H9 (cell line): ENCODE measurements around the gene SLC2A4. TPM values are rescaled to one million over a fixed set of nuclear protein-coding genes. Genes with fewer than 3 reads are reported as not detected.

ENCODE experiments used
- DNase-seq: peaks from one replicate; pipeline ENCODE4 v3.0.0-alpha.2; 2017
- H2AFZ ChIP-seq: one replicate; pipeline ENCODE4 v1.6.1; 2013; ENCODE audit warnings: mild to moderate bottlenecking, low read length, control low read depth, moderate library complexity
- H2AK5ac ChIP-seq: 2 replicates; pipeline ENCODE4 v1.6.1; 2013; ENCODE audit warnings: low read length, control low read depth, mixed read lengths; ENCODE audit not compliant: insufficient read length
- H2BK120ac ChIP-seq: one replicate; pipeline ENCODE4 v1.6.1; 2013; ENCODE audit warnings: low read depth, mild to moderate bottlenecking, low read length, control low read depth, inconsistent platforms; ENCODE audit not compliant: poor library complexity, severe bottlenecking
- H2BK12ac ChIP-seq: 2 replicates; pipeline ENCODE4 v1.6.1; 2013; ENCODE audit warnings: low read length, control low read depth, mixed read lengths, low read depth; ENCODE audit not compliant: insufficient read length
- H2BK15ac ChIP-seq: 2 replicates; pipeline ENCODE4 v1.6.1; 2013; ENCODE audit warnings: low read depth, low read length, control low read depth
- H2BK20ac ChIP-seq: one replicate; pipeline ENCODE4 v1.6.1; 2013; ENCODE audit warnings: low read depth, mild to moderate bottlenecking, low read length, control low read depth, inconsistent platforms; ENCODE audit not compliant: poor library complexity, severe bottlenecking
- H2BK5ac ChIP-seq: 2 replicates; pipeline ENCODE4 v1.6.1; 2013; ENCODE audit warnings: low read length, control low read depth, mixed read lengths; ENCODE audit not compliant: insufficient read length
- H3K14ac ChIP-seq: 2 replicates; pipeline ENCODE4 v1.6.1; 2013; ENCODE audit warnings: low read length, control low read depth; ENCODE audit not compliant: insufficient read depth
- H3K18ac ChIP-seq: 2 replicates; pipeline ENCODE4 v1.6.1; 2013; ENCODE audit warnings: low read depth, mild to moderate bottlenecking, mixed read lengths, low read length, control low read depth; ENCODE audit not compliant: insufficient read length
- H3K23ac ChIP-seq: 2 replicates; pipeline ENCODE4 v1.6.1; 2013; ENCODE audit warnings: low read length, control low read depth, mixed read lengths, low read depth; ENCODE audit not compliant: insufficient read length
- H3K23me2 ChIP-seq: 2 replicates; pipeline ENCODE4 v1.6.1; 2013; ENCODE audit warnings: low read depth, mild to moderate bottlenecking, mixed read lengths, low read length, control low read depth; ENCODE audit not compliant: insufficient read length, poor library complexity, severe bottlenecking
- H3K27ac ChIP-seq: 2 replicates; pipeline ENCODE4 v1.5.1; 2013; ENCODE audit warnings: low read length, control low read depth, mixed read lengths, low read depth; ENCODE audit not compliant: insufficient read length
- H3K27me3 ChIP-seq: 2 replicates; pipeline ENCODE4 v1.6.1; 2013; ENCODE audit warnings: low read length, control low read depth, inconsistent platforms; ENCODE audit not compliant: insufficient read depth
- H3K4ac ChIP-seq: 2 replicates; pipeline ENCODE4 v1.6.1; 2013; ENCODE audit warnings: low read depth, mild to moderate bottlenecking, control low read depth, inconsistent platforms, low read length, moderate library complexity
- H3K4me1 ChIP-seq: 2 replicates; pipeline ENCODE4 v1.6.1; 2013; ENCODE audit warnings: low read length, control low read depth, inconsistent platforms; ENCODE audit not compliant: insufficient read depth
- H3K4me2 ChIP-seq: 2 replicates; pipeline ENCODE4 v1.6.1; 2013; ENCODE audit warnings: low read length, control low read depth, mixed read lengths; ENCODE audit not compliant: insufficient read length, insufficient read depth
- H3K56ac ChIP-seq: 2 replicates; pipeline ENCODE4 v1.6.1; 2013; ENCODE audit warnings: low read depth, mild to moderate bottlenecking, mixed read lengths, low read length, control low read depth; ENCODE audit not compliant: insufficient read length
- H3K79me1 ChIP-seq: 2 replicates; pipeline ENCODE4 v1.6.1; 2013; ENCODE audit warnings: low read depth, mild to moderate bottlenecking, moderate library complexity, low read length, control low read depth, inconsistent platforms; ENCODE audit not compliant: insufficient read depth, poor library complexity, severe bottlenecking
- H3K79me2 ChIP-seq: 2 replicates; pipeline ENCODE4 v1.6.1; 2013; ENCODE audit warnings: low read length, control low read depth, inconsistent platforms; ENCODE audit not compliant: insufficient read depth
- H3K9ac ChIP-seq: 2 replicates; pipeline ENCODE4 v1.6.1; 2013; ENCODE audit warnings: low read length, control low read depth, mixed read lengths; ENCODE audit not compliant: insufficient read length; ENCODE audit errors: extremely low read depth
- H3K9me3 ChIP-seq: one replicate; pipeline ENCODE4 v1.6.1; 2013; ENCODE audit warnings: low read depth, low read length, inconsistent platforms; ENCODE audit not compliant: control insufficient read depth
- H3T11ph ChIP-seq: one replicate; pipeline ENCODE4 v1.6.1; 2013; ENCODE audit warnings: mild to moderate bottlenecking, low read length, control low read depth, inconsistent platforms
- H4K20me1 ChIP-seq: one replicate; pipeline ENCODE4 v1.6.1; 2013; ENCODE audit not compliant: control insufficient read depth, insufficient read length, insufficient read depth
- H4K5ac ChIP-seq: 2 replicates; pipeline ENCODE4 v1.6.1; 2013; ENCODE audit warnings: low read depth, mild to moderate bottlenecking, mixed read lengths, low read length, control low read depth; ENCODE audit not compliant: insufficient read length
- H4K8ac ChIP-seq: replicated peaks from 2 replicates; pipeline ENCODE4 v1.6.1; 2013; ENCODE audit warnings: low read length, control low read depth, mixed read lengths, low read depth; ENCODE audit not compliant: insufficient read length
- H4K91ac ChIP-seq: 2 replicates; pipeline ENCODE4 v1.6.1; 2013; ENCODE audit warnings: low read depth, mild to moderate bottlenecking, moderate library complexity, mixed read lengths, low read length, control low read depth; ENCODE audit not compliant: insufficient read length
- H3K27ac Mint-ChIP-seq, 3 experiments: 2 replicates in 2 of 3; 3 replicates in 1 of 3; pipeline ENCODE4 v1.8.0; 2020 to 2021; ENCODE audit warnings: mixed read lengths in 3 of 3, mild to moderate bottlenecking in 1 of 3, moderate library complexity in 1 of 3
- H3K27me3 Mint-ChIP-seq: 2 replicates; pipeline ENCODE4 v1.8.0; 2021; ENCODE audit warnings: low read depth, mild to moderate bottlenecking, moderate library complexity, mixed read lengths
- H3K36me3 Mint-ChIP-seq, 3 experiments: 2 replicates in 2 of 3; 3 replicates in 1 of 3; pipeline ENCODE4 v1.8.0; 2020 to 2021; ENCODE audit warnings: low read depth in 3 of 3, mixed read lengths in 3 of 3; ENCODE audit not compliant: insufficient read depth in 1 of 3
- H3K4me1 Mint-ChIP-seq, 2 experiments: 2 replicates each; pipeline ENCODE4 v1.8.0; 2020; ENCODE audit warnings: mixed read lengths in 2 of 2
- H3K4me3 Mint-ChIP-seq, 2 experiments: 2 replicates in 1 of 2; 3 replicates in 1 of 2; pipeline ENCODE4 v1.8.0; 2020 to 2021; ENCODE audit warnings: mild to moderate bottlenecking in 2 of 2, mixed read lengths in 2 of 2, moderate library complexity in 1 of 2
- H3K9me3 Mint-ChIP-seq, 2 experiments: 2 replicates in 1 of 2; 3 replicates in 1 of 2; pipeline ENCODE4 v1.8.0; 2020; ENCODE audit warnings: mild to moderate bottlenecking in 2 of 2, mixed read lengths in 2 of 2, moderate library complexity in 1 of 2
- WGBS: extraction: QIAGEN DNeasy Blood & Tissue Kit; methylation state at CpG from one replicate; pipeline ENCODE4 v1.1.7; 2013; ENCODE audit warnings: missing lambda C conversion rate, low lambda C conversion rate, mixed read lengths; ENCODE audit not compliant: insufficient read length; ENCODE audit errors: extremely low coverage; 5-methylcytosine and 5-hydroxymethylcytosine counted together
- total RNA-seq: library from RNA; stranded (reverse); gene quantifications from 2 replicates; pipeline ENCODE4 v1.2.1, GENCODE V29; 2021
- TF ChIP-seq, protein P1 (sequence below): fragments of 200-600 bp; sonication (generic); conservative IDR thresholded peaks from 3 replicates; pipeline ENCODE4 v1.8.0; 2021; ENCODE audit warnings: antibody characterized with exemption, mild to moderate bottlenecking

SLC2A4 gene
- total RNA-seq, 1 experiment from 2014 or later = 4.4 TPM

- no peak overlapping the region for H4K5ac ChIP-seq
- peaks cover 60% of the 10 kb centered on the region for H3K27me3 Mint-ChIP-seq
- peaks cover 2% of the 10 kb centered on the region for H3K27me3 ChIP-seq
- no peak overlapping the region for H3T11ph ChIP-seq
- peaks cover 4% of the 10 kb centered on the region; the same call in 1 of the 2 replicates for H3K4me1 ChIP-seq
- H3K4me2 ChIP-seq = peak overlapping the region; percentile 49
- WGBS = no CpG with 5 or more reads among the region's 11 CpGs
- H2AK5ac ChIP-seq = no peak overlapping the region
- peaks cover 3% of the 10 kb centered on the region in 2 experiments; a peak in 3 of 5 replicates for H3K9me3 Mint-ChIP-seq
- no peak overlapping the region for H2BK5ac ChIP-seq
- no peak overlapping the region for H2BK20ac ChIP-seq
- TF ChIP-seq, protein P1, sequence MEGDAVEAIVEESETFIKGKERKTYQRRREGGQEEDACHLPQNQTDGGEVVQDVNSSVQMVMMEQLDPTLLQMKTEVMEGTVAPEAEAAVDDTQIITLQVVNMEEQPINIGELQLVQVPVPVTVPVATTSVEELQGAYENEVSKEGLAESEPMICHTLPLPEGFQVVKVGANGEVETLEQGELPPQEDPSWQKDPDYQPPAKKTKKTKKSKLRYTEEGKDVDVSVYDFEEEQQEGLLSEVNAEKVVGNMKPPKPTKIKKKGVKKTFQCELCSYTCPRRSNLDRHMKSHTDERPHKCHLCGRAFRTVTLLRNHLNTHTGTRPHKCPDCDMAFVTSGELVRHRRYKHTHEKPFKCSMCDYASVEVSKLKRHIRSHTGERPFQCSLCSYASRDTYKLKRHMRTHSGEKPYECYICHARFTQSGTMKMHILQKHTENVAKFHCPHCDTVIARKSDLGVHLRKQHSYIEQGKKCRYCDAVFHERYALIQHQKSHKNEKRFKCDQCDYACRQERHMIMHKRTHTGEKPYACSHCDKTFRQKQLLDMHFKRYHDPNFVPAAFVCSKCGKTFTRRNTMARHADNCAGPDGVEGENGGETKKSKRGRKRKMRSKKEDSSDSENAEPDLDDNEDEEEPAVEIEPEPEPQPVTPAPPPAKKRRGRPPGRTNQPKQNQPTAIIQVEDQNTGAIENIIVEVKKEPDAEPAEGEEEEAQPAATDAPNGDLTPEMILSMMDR = no peak
- no peak overlapping the region for H4K91ac ChIP-seq
- no peak for DNase-seq
- no peaks in the 10 kb centered on the region for H3K79me1 ChIP-seq
- H2AFZ ChIP-seq = no peak overlapping the region
- H3K4me3 Mint-ChIP-seq = peak overlapping the region in 1 of 2 experiments; percentile 81; a peak in 3 of 5 replicates
- H3K14ac ChIP-seq = no peak overlapping the region
- no peak overlapping the region for H3K4ac ChIP-seq
- H3K79me2 ChIP-seq = no peaks in the 10 kb centered on the region
- no peaks in the 10 kb centered on the region for H3K9me3 ChIP-seq
- peaks cover 14 to 31% of the 10 kb centered on the region in 2 experiments for H3K4me1 Mint-ChIP-seq
- no peak overlapping the region for H2BK12ac ChIP-seq
- H2BK120ac ChIP-seq = no peak overlapping the region
- peaks cover 4% of the 10 kb centered on the region for H3K23me2 ChIP-seq
- H4K20me1 ChIP-seq = no peaks in the 10 kb centered on the region
- H3K23ac ChIP-seq = no peak overlapping the region
- H3K56ac ChIP-seq = no peak overlapping the region
- H3K27ac Mint-ChIP-seq = no peak overlapping the region
- H3K9ac ChIP-seq = no peak overlapping the region
- no peak overlapping the region for H2BK15ac ChIP-seq
- no peak overlapping the region for H4K8ac ChIP-seq
- peaks cover 0 to 3% (median 0%) of the 10 kb centered on the region in 3 experiments; a peak in 2 of 7 replicates for H3K36me3 Mint-ChIP-seq
- no peak overlapping the region for H3K27ac ChIP-seq
- no peak overlapping the region for H3K18ac ChIP-seq
These were observed 11.6 kb downstream of the SLC2A4 start for GRCh38 chr17:7293159-7293558.
